WTC11 (cell line): ENCODE data around the gene PLEKHH1. TPM values are rescaled to one million over a fixed set of nuclear protein-coding genes. Genes with fewer than 3 reads are reported as not detected.
A peak's percentile ranks its signal among the peaks of the same experiment; 100 is the strongest.

Experiments used
- ATAC-seq: fragments of 200-7000 bp; cut with Tn5 transposase; 2 replicates; pipeline ENCODE4 v1.10.0; 2021; ENCODE audit warnings: mild to moderate bottlenecking, moderate library complexity
- CTCF ChIA-PET: fragments of 300-600 bp; sonication (Branson Sonifier 250); formaldehyde crosslinking; loops from one replicate; lab custom pipeline; 2021; ENCODE audit warnings: antibody characterized with exemption; lab: Charles Lee
- POLR2A ChIA-PET: fragments of 350-600 bp; sonication (Branson Sonifier 250); formaldehyde crosslinking; loops from one replicate; lab custom pipeline; 2021; ENCODE audit warnings: antibody characterized with exemption; lab: Charles Lee
- DNase-seq: peaks from one replicate; pipeline ENCODE4 v3.0.0; 2021; ENCODE audit warnings: low spot score
- H3K27ac Mint-ChIP-seq: 2 replicates; pipeline ENCODE4 v1.8.0; 2021; ENCODE audit warnings: mixed read lengths
- H3K27me3 Mint-ChIP-seq: 2 replicates; pipeline ENCODE4 v1.8.0; 2021; ENCODE audit warnings: low read depth, mild to moderate bottlenecking, moderate library complexity, mixed read lengths
- H3K36me3 Mint-ChIP-seq: 2 replicates; pipeline ENCODE4 v1.8.0; 2021; ENCODE audit warnings: mixed read lengths
- H3K4me1 Mint-ChIP-seq: 2 replicates; pipeline ENCODE4 v1.8.0; 2022; ENCODE audit warnings: mixed read lengths
- H3K4me3 Mint-ChIP-seq: 2 replicates; pipeline ENCODE4 v1.8.0; 2021; ENCODE audit warnings: mild to moderate bottlenecking, moderate library complexity, mixed read lengths
- H3K9me3 Mint-ChIP-seq: 2 replicates; pipeline ENCODE4 v1.8.0; 2021; ENCODE audit warnings: mixed read lengths
- AFF4 ChIP-seq: sonication (generic); formaldehyde crosslinking; IDR thresholded peaks from 2 replicates; pipeline ENCODE4 v1.8.1; 2023; ENCODE audit warnings: mild to moderate bottlenecking, missing genetic modification reagents, borderline replicate concordance
- ESRRA ChIP-seq: sonication (generic); formaldehyde crosslinking; IDR thresholded peaks from 2 replicates; pipeline ENCODE4 v1.8.1; 2022; ENCODE audit warnings: mild to moderate bottlenecking, missing genetic modification reagents, borderline replicate concordance
- FOXK1 ChIP-seq: sonication (generic); formaldehyde crosslinking; IDR thresholded peaks from 2 replicates; pipeline ENCODE4 v1.8.0; 2022; ENCODE audit warnings: mild to moderate bottlenecking, moderate library complexity, missing genetic modification reagents
- FOXP1 ChIP-seq: sonication (generic); formaldehyde crosslinking; IDR thresholded peaks from 2 replicates; pipeline ENCODE4 v1.8.0; 2022; ENCODE audit warnings: missing genetic modification reagents, mild to moderate bottlenecking, moderate library complexity, borderline replicate concordance
- HMGA2 ChIP-seq: fragments of 250-450 bp; sonication (Bioruptor Pico); IDR thresholded peaks from 2 replicates; pipeline ENCODE4 v1.4.0; 2021; ENCODE audit warnings: mild to moderate bottlenecking, moderate library complexity
- JAZF1 ChIP-seq: fragments of 250-450 bp; sonication (Bioruptor Pico); IDR thresholded peaks from 2 replicates; pipeline ENCODE4 v1.9.0; 2021; ENCODE audit warnings: moderate library complexity, mild to moderate bottlenecking, inconsistent platforms
- JUN ChIP-seq: sonication (generic); formaldehyde crosslinking; IDR thresholded peaks from 2 replicates; pipeline ENCODE4 v1.8.0; 2023; ENCODE audit warnings: mild to moderate bottlenecking, missing genetic modification reagents
- NFYB ChIP-seq: sonication (generic); formaldehyde crosslinking; conservative IDR thresholded peaks from 2 replicates; pipeline ENCODE4 v1.8.0; 2022; ENCODE audit warnings: low read depth, missing genetic modification reagents
- SP1 ChIP-seq: sonication (generic); formaldehyde crosslinking; conservative IDR thresholded peaks from 2 replicates; pipeline ENCODE4 v1.8.1; 2022; ENCODE audit warnings: missing genetic modification reagents
- TEAD4 ChIP-seq: sonication (generic); formaldehyde crosslinking; IDR thresholded peaks from 2 replicates; pipeline ENCODE4 v1.8.0; 2022; ENCODE audit warnings: mild to moderate bottlenecking, missing genetic modification reagents
- ZNF121 ChIP-seq: sonication (generic); formaldehyde crosslinking; IDR thresholded peaks from 2 replicates; pipeline ENCODE4 v1.8.0; 2023; ENCODE audit warnings: missing genetic modification reagents
- ZNF671 ChIP-seq: fragments of 250-450 bp; sonication (Bioruptor Pico); IDR thresholded peaks from 2 replicates; pipeline ENCODE4 v1.8.0; 2021; ENCODE audit warnings: mild to moderate bottlenecking
- total RNA-seq: library from RNA; stranded (reverse); gene quantifications from 3 replicates; pipeline ENCODE4 v1.2.3, GENCODE V29; 2021
- TF ChIP-seq, protein P1 (sequence below): sonication (generic); formaldehyde crosslinking; IDR thresholded peaks from 2 replicates; pipeline ENCODE4 v1.8.1; 2022; ENCODE audit warnings: mild to moderate bottlenecking, moderate library complexity, missing genetic modification reagents
- TF ChIP-seq, protein P2 (sequence below): sonication (generic); formaldehyde crosslinking; IDR thresholded peaks from 2 replicates; pipeline ENCODE4 v1.8.1; 2023; ENCODE audit warnings: mild to moderate bottlenecking, missing genetic modification reagents, moderate library complexity
- TF ChIP-seq, protein P3 (sequence below): sonication (generic); formaldehyde crosslinking; conservative IDR thresholded peaks from 2 replicates; pipeline ENCODE4 v1.8.1; 2023; ENCODE audit warnings: mild to moderate bottlenecking, low read depth, missing genetic modification reagents, moderate library complexity

The PLEKHH1 gene
- total RNA-seq, 1 experiment from 2014 or later: 48.3 TPM

- TF ChIP-seq AFF4 (CRISPR knock-in tag) (no peak), ZNF121 (CRISPR knock-in tag) (no peak), SP1 (CRISPR knock-in tag) (no peak), FOXK1 (CRISPR knock-in tag) (no peak), NFYB (no peak), JAZF1 (CRISPR knock-in tag) (no peak), ZNF671 (CRISPR knock-in tag) (no peak), ESRRA (CRISPR knock-in tag) (no peak), TEAD4 (no peak)
- TF ChIP-seq, protein P1, sequence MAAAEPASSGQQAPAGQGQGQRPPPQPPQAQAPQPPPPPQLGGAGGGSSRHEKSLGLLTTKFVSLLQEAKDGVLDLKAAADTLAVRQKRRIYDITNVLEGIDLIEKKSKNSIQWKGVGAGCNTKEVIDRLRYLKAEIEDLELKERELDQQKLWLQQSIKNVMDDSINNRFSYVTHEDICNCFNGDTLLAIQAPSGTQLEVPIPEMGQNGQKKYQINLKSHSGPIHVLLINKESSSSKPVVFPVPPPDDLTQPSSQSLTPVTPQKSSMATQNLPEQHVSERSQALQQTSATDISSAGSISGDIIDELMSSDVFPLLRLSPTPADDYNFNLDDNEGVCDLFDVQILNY: no peak
- TF ChIP-seq, protein P2, sequence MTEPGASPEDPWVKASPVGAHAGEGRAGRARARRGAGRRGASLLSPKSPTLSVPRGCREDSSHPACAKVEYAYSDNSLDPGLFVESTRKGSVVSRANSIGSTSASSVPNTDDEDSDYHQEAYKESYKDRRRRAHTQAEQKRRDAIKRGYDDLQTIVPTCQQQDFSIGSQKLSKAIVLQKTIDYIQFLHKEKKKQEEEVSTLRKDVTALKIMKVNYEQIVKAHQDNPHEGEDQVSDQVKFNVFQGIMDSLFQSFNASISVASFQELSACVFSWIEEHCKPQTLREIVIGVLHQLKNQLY: no peak
Measured at GRCh38 chr14:67577181-67577808, 44.2 kb downstream of the PLEKHH1 start (continued).

DNA sequence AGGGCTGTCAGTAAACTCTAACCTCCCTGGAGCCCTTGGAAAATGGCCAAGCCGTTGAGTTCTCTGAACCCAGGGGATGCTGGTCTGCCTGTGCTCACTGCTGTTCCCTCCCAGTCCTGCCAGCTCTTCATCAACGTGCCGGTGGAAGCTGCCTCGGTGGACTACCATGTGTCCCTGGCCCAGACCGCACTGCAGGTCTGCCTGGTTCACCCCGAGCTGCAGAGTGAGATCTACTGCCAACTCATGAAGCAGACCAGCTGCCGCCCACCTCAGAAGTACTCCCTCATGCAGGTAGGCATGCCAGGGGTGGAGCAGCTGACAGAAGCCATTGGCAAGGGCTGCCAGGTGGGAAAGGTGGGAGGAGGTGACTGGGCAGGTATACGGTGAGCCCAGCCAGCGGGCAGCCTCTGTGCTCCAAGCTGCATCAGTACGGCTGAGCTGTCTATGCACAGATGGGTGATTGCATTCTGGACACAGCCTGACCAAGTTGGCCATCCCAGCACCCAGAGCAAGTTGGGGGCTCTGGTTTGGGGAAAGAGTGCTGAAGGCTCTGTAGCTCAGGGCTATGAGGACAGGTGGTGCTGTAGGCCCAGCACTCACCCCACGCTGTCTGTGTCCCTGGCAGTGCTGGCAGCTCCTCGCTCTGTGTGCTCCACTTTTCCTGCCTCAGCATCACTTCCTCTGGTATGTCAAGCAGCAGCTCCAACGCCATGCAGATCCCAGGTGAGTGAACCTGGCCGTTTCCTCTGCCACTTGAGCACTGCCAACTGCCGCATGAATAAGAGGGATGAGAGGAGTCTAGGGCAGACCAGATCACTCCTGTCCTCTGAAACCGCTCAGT lies 45.0 kb downstream of the PLEKHH1 start:
- ChIA-PET POLR2A (no interaction called here), CTCF (interaction anchor here (0.5 to 3.1 kb wide), 3 partner anchors 51 to 151 kb away, joined by 4 to 18 read pairs (median 8); no protein-coding TSS in a partner anchor)
- TF ChIP-seq JUN (no peak), FOXP1 (CRISPR knock-in tag) (0 out of 2 replicates have a peak, but pooled peaks have one; percentile 42)
- no peaks in the 10 kb centered on the region for H3K4me1 Mint-ChIP-seq
- ATAC-seq (no peak), DNase-seq (no peak)
- no peak overlapping the region for H3K4me3 Mint-ChIP-seq
- no peak overlapping the region for H3K27ac Mint-ChIP-seq
- H3K9me3 Mint-ChIP-seq: no peaks in the 10 kb centered on the region
- H3K27me3 Mint-ChIP-seq: no peaks in the 10 kb centered on the region
- H3K36me3 Mint-ChIP-seq: peaks cover 37% of the 10 kb centered on the region

GRCh38 chr14:67579040-67579439 lies 46.0 kb downstream of the PLEKHH1 start:
- POLR2A ChIA-PET: no interaction called here
- Mint-ChIP-seq H3K36me3 (peaks cover 34% of the 10 kb centered on the region), H3K27me3 (no peaks in the 10 kb centered on the region), H3K4me3 (no peak overlapping the region), H3K4me1 (no peaks in the 10 kb centered on the region), H3K9me3 (no peaks in the 10 kb centered on the region), H3K27ac (no peak overlapping the region)
- DNase-seq (no peak), ATAC-seq (no peak)
- TF ChIP-seq, protein P3, sequence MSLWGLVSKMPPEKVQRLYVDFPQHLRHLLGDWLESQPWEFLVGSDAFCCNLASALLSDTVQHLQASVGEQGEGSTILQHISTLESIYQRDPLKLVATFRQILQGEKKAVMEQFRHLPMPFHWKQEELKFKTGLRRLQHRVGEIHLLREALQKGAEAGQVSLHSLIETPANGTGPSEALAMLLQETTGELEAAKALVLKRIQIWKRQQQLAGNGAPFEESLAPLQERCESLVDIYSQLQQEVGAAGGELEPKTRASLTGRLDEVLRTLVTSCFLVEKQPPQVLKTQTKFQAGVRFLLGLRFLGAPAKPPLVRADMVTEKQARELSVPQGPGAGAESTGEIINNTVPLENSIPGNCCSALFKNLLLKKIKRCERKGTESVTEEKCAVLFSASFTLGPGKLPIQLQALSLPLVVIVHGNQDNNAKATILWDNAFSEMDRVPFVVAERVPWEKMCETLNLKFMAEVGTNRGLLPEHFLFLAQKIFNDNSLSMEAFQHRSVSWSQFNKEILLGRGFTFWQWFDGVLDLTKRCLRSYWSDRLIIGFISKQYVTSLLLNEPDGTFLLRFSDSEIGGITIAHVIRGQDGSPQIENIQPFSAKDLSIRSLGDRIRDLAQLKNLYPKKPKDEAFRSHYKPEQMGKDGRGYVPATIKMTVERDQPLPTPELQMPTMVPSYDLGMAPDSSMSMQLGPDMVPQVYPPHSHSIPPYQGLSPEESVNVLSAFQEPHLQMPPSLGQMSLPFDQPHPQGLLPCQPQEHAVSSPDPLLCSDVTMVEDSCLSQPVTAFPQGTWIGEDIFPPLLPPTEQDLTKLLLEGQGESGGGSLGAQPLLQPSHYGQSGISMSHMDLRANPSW (CRISPR knock-in tag): no peak
- no peak for TF ChIP-seq HMGA2 (CRISPR knock-in tag)
- TF ChIP-seq, all 79 proteins: peak for 0
- CTCF ChIA-PET: interaction anchor here (1.1 to 3.3 kb wide), 4 partner anchors 8 to 125 kb away, joined by 3 to 30 read pairs (median 6); partner anchors contain the start of gene PIGH
